Gastrocnemius medialis (tissue), 4 donors: ENCODE measurements around the gene ARID5B.
A peak's percentile ranks its signal among the peaks of the same experiment; 100 is the strongest.

Source experiments
- CTCF ChIP-seq, 5 experiments: fragments of 450-650 bp in 3 of 5; fragments of 200-600 bp in 2 of 5; sonication (generic) in 2 of 5; IDR thresholded peaks in 4 of 5; conservative IDR thresholded peaks in 1 of 5; 1 replicate in 4 of 5; 2 replicates in 1 of 5; pipeline ENCODE4 v1.5.1; 2016 to 2019; ENCODE audit warnings: antibody characterized with exemption in 5 of 5, mild to moderate bottlenecking in 3 of 5, moderate library complexity in 3 of 5
- POLR2A ChIP-seq, 2 donors: fragments of 450-650 bp; IDR thresholded peaks; one replicate each; pipeline ENCODE4 v1.6.1; 2017; ENCODE audit warnings: antibody characterized with exemption in 2 of 2, mild to moderate bottlenecking in 2 of 2, moderate library complexity in 2 of 2

- peak; percentile 41 to 67 for TF ChIP-seq POLR2A (IDR thresholded peaks at IDR 0.05)
- TF ChIP-seq CTCF (IDR thresholded peaks at IDR 0.05 in 4 of 5, conservative IDR thresholded peaks at IDR 0.05 in 1 of 5) = no peak
Observed at GRCh38 chr10:62047960-62048383, 146.5 kb downstream of the ARID5B start.
